Measurements from ENCODE around the gene FCHSD2. TPM values are rescaled to one million over a fixed set of nuclear protein-coding genes. Genes with fewer than 3 reads are reported as not detected.
A peak's percentile ranks its signal among the peaks of the same experiment; 100 is the strongest.

Gene FCHSD2
- total and polyA plus RNA-seq, 2 donors (not counting 1 experiment from before 2014, with no cell fraction given): 19.5 to 40.6 TPM

GRCh38 chr11:72842126-72842525 lies 300.0 kb downstream of the FCHSD2 start:
- peak in 1 of 2 donors; percentile 66 for DNase-seq (ENCODE audit: low read depth in 2 of 2)
- Histone ChIP-seq H2AFZ (ENCODE audit: low read length) (no peak overlapping the region), H3K27ac (ENCODE audit: insufficient read depth, low read length) (no peak overlapping the region), H3K36me3 (ENCODE audit: control insufficient read depth, insufficient read depth, low read length) (no peaks in the 10 kb centered on the region), H3K4me2 (ENCODE audit: extremely low read depth, insufficient read depth, low read length) (no peak overlapping the region), H4K20me1 (ENCODE audit: control insufficient read depth, extremely low read depth, insufficient read depth, low read length) (no peaks in the 10 kb centered on the region), H3K79me2 (ENCODE audit: control insufficient read depth, insufficient read depth, low read length) (no peaks in the 10 kb centered on the region), H3K9ac (ENCODE audit: insufficient read depth, low read length) (no peak overlapping the region), H3K27me3 (ENCODE audit: control insufficient read depth, insufficient read depth, low read length) (no peaks in the 10 kb centered on the region), H3K4me1 (ENCODE audit: control insufficient read depth, extremely low read depth, insufficient read depth, low read length) (peaks cover 6% of the 10 kb centered on the region), H3K9me3 (ENCODE audit: control insufficient read depth, insufficient read depth, low read depth, low read length) (no peaks in the 10 kb centered on the region), H3K4me3 (replicated peaks in 1 of 4; ENCODE audit: control extremely low read depth in 1 of 4, insufficient read depth in 1 of 4, low read depth in 3 of 4, low read length in 4 of 4) (no peak overlapping the region)
- TF ChIP-seq CTCF (conservative IDR thresholded peaks at IDR 0.05 in 1 of 2, IDR thresholded peaks at IDR 0.05 in 1 of 2; ENCODE audit: low read depth in 1 of 2, low read length in 2 of 2) (no peak), EZH2 (IDR thresholded peaks at IDR 0.05; ENCODE audit: low read length, missing control alignments) (no peak)

GRCh38 chr11:72841397-72841796 lies 300.7 kb downstream of the FCHSD2 start:
- Histone ChIP-seq H3K27ac (ENCODE audit: insufficient read depth, low read length) (no peak overlapping the region), H3K27me3 (ENCODE audit: control insufficient read depth, insufficient read depth, low read length) (no peaks in the 10 kb centered on the region), H3K4me3 (replicated peaks in 1 of 4; ENCODE audit: control extremely low read depth in 1 of 4, insufficient read depth in 1 of 4, low read depth in 3 of 4, low read length in 4 of 4) (no peak overlapping the region), H3K79me2 (ENCODE audit: control insufficient read depth, insufficient read depth, low read length) (no peaks in the 10 kb centered on the region), H3K9me3 (ENCODE audit: control insufficient read depth, insufficient read depth, low read depth, low read length) (no peaks in the 10 kb centered on the region), H3K4me1 (ENCODE audit: control insufficient read depth, extremely low read depth, insufficient read depth, low read length) (peaks cover 7% of the 10 kb centered on the region), H2AFZ (ENCODE audit: low read length) (no peak overlapping the region), H3K9ac (ENCODE audit: insufficient read depth, low read length) (no peak overlapping the region), H3K4me2 (ENCODE audit: extremely low read depth, insufficient read depth, low read length) (no peak overlapping the region), H4K20me1 (ENCODE audit: control insufficient read depth, extremely low read depth, insufficient read depth, low read length) (no peaks in the 10 kb centered on the region), H3K36me3 (ENCODE audit: control insufficient read depth, insufficient read depth, low read length) (no peaks in the 10 kb centered on the region)
- TF ChIP-seq CTCF (conservative IDR thresholded peaks at IDR 0.05 in 1 of 2, IDR thresholded peaks at IDR 0.05 in 1 of 2; ENCODE audit: low read depth in 1 of 2, low read length in 2 of 2): no peak
- TF ChIP-seq EZH2 (IDR thresholded peaks at IDR 0.05; ENCODE audit: low read length, missing control alignments): no peak
- DNase-seq (ENCODE audit: low read depth in 2 of 2): no peak

GRCh38 chr11:72840780-72841179 lies 301.3 kb downstream of the FCHSD2 start:
- peaks cover 11% of the 10 kb centered on the region for H3K4me1 ChIP-seq (ENCODE audit: control insufficient read depth, extremely low read depth, insufficient read depth, low read length)
- peak; percentile 91 to 94 for DNase-seq (ENCODE audit: low read depth in 2 of 2)
- no peak overlapping the region for H3K4me3 ChIP-seq (replicated peaks in 1 of 4; ENCODE audit: control extremely low read depth in 1 of 4, insufficient read depth in 1 of 4, low read depth in 3 of 4, low read length in 4 of 4)
- H3K79me2 ChIP-seq (ENCODE audit: control insufficient read depth, insufficient read depth, low read length): no peaks in the 10 kb centered on the region
- no peaks in the 10 kb centered on the region for H4K20me1 ChIP-seq (ENCODE audit: control insufficient read depth, extremely low read depth, insufficient read depth, low read length)
- H3K9ac ChIP-seq (ENCODE audit: insufficient read depth, low read length): no peak overlapping the region
- TF ChIP-seq EZH2 (IDR thresholded peaks at IDR 0.05; ENCODE audit: low read length, missing control alignments): no peak
- TF ChIP-seq CTCF (conservative IDR thresholded peaks at IDR 0.05 in 1 of 2, IDR thresholded peaks at IDR 0.05 in 1 of 2; ENCODE audit: low read depth in 1 of 2, low read length in 2 of 2): no peak
- no peak overlapping the region for H3K4me2 ChIP-seq (ENCODE audit: extremely low read depth, insufficient read depth, low read length)
- peak overlapping the region; percentile 23 for H3K27ac ChIP-seq (ENCODE audit: insufficient read depth, low read length)
- no peaks in the 10 kb centered on the region for H3K9me3 ChIP-seq (ENCODE audit: control insufficient read depth, insufficient read depth, low read depth, low read length)
- H3K27me3 ChIP-seq (ENCODE audit: control insufficient read depth, insufficient read depth, low read length): no peaks in the 10 kb centered on the region
- H3K36me3 ChIP-seq (ENCODE audit: control insufficient read depth, insufficient read depth, low read length): no peaks in the 10 kb centered on the region
- H2AFZ ChIP-seq (ENCODE audit: low read length): no peak overlapping the region
